Ascending aorta (tissue), 2 donors: ENCODE results near the gene SPDYE4. TPM values are rescaled to one million over a fixed set of nuclear protein-coding genes. Genes with fewer than 3 reads are reported as not detected.

Source experiments
- DNase-seq, 2 donors: peaks; one replicate each; pipeline ENCODE4 v3.0.0-alpha.2; 2019; ENCODE audit warnings: low spot score in 2 of 2
- H3K27ac ChIP-seq, 2 donors: fragments of 200-600 bp; sonication (generic); one replicate each; pipeline ENCODE4 v1.5.1; 2016 to 2017; ENCODE audit warnings: mild to moderate bottlenecking in 1 of 2
- H3K27me3 ChIP-seq: fragments of 200-600 bp; sonication (generic); one replicate; pipeline ENCODE4 v1.5.1; 2017
- H3K36me3 ChIP-seq, 2 donors: fragments of 200-600 bp; sonication (generic); one replicate each; pipeline ENCODE4 v1.5.1; 2016
- H3K4me1 ChIP-seq, 2 donors: fragments of 200-600 bp; sonication (generic); one replicate each; pipeline ENCODE4 v1.5.1; 2016 to 2017; ENCODE audit warnings: mild to moderate bottlenecking in 1 of 2
- H3K4me3 ChIP-seq, 2 donors: fragments of 200-600 bp; sonication (generic); one replicate each; pipeline ENCODE4 v1.5.1; 2016 to 2017; ENCODE audit warnings: mild to moderate bottlenecking in 1 of 2
- H3K9me3 ChIP-seq, 2 donors: fragments of 200-600 bp; sonication (generic); one replicate each; pipeline ENCODE4 v1.5.1; 2016
- intact Hi-C: fragments of 100-400 bp; cut with DNase I; formaldehyde crosslinking; loops from one replicate; pipeline ENCODE4 v1.15.1; 2023
- total RNA-seq: library from RNA; depleted of rRNA; stranded (reverse); fragments of >200 nt; gene quantifications from one replicate; pipeline ENCODE4 v1.1.0, GENCODE V29; 2016
- TF ChIP-seq, protein P1 (sequence below), 3 experiments: fragments of 200-600 bp in 2 of 3; fragments of 450-650 bp in 1 of 3; sonication (generic) in 2 of 3; IDR thresholded peaks; one replicate each; pipeline ENCODE4 v1.5.1; 2016 to 2019; ENCODE audit warnings: antibody characterized with exemption in 3 of 3, mild to moderate bottlenecking in 1 of 3, moderate library complexity in 1 of 3

Gene SPDYE4
- total RNA-seq, 1 donor from 2014 or later: not detected

DNA sequence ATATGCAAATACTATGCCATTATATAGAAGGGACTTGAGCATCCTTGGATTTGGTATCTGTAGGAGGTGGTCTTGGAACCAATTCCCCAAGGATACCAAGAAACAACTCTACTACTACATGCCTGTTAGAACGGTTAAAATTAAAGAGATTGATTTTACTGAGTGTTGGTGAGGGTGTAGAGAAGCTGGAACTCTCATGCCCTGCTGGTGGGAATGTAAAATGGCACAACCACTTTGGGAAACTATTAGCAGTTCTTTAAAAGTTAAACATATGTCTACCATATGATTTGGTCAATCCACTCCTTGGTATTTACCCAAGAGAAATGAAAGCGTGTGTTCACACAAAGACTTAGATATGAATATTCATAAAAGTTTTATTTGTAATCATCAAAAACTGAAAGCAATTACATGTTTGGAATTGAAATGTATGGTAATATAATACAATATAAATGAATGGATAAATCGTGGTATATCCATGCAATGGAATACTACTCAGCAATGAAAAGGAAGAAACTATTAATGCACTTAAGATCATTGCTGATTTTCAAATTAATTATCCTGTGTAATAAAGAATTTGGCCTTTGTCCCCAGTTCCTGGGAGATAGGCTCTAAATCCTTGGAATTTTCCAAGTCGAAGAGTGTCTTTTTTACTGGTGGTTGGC, 33.0 kb upstream of the SPDYE4 start:
- H3K9me3 ChIP-seq: peaks cover 3 to 8% of the 10 kb centered on the region in 2 donors
- no peak for DNase-seq
- H3K4me1 ChIP-seq: no peaks in the 10 kb centered on the region
- TF ChIP-seq, protein P1, sequence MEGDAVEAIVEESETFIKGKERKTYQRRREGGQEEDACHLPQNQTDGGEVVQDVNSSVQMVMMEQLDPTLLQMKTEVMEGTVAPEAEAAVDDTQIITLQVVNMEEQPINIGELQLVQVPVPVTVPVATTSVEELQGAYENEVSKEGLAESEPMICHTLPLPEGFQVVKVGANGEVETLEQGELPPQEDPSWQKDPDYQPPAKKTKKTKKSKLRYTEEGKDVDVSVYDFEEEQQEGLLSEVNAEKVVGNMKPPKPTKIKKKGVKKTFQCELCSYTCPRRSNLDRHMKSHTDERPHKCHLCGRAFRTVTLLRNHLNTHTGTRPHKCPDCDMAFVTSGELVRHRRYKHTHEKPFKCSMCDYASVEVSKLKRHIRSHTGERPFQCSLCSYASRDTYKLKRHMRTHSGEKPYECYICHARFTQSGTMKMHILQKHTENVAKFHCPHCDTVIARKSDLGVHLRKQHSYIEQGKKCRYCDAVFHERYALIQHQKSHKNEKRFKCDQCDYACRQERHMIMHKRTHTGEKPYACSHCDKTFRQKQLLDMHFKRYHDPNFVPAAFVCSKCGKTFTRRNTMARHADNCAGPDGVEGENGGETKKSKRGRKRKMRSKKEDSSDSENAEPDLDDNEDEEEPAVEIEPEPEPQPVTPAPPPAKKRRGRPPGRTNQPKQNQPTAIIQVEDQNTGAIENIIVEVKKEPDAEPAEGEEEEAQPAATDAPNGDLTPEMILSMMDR (IDR thresholded peaks at IDR 0.05): no peak
- no peak overlapping the region for H3K4me3 ChIP-seq
- no peaks in the 10 kb centered on the region for H3K36me3 ChIP-seq
- intact Hi-C loops: no loop called here
- no peak overlapping the region for H3K27ac ChIP-seq
- H3K27me3 ChIP-seq: no peaks in the 10 kb centered on the region

DNA sequence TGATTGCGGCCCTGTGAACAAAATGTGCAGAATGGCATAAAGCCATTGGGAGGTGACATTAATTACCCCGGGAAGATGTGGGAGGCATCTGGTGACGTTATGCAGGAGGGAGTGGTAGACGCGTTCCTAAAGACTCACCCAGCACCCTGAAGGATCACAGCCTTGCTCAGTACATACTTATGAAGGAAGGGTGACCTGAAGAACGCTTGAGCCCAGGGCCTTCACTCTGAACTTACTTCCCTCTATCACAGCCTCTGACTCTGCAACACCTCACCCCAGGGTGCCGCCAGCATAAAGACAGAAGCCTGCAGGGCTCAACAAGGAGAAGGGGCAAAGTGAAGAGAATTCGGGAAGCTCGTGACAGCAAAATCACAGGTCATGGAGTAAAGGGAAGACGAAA, 31.4 kb upstream of the SPDYE4 start:
- DNase-seq: no peak
- no peak overlapping the region for H3K27ac ChIP-seq
- no peak overlapping the region for H3K4me3 ChIP-seq
- H3K27me3 ChIP-seq: no peaks in the 10 kb centered on the region
- intact Hi-C loops: loop anchor here (10.0 kb wide), 1 partner anchor 405 kb away; the partner anchor contains the start of gene RPL26
- no peaks in the 10 kb centered on the region for H3K36me3 ChIP-seq
- TF ChIP-seq, protein P1 (IDR thresholded peaks at IDR 0.05): no peak
- peaks cover 0 to 8% of the 10 kb centered on the region in 2 donors for H3K4me1 ChIP-seq
- peaks cover 3 to 8% of the 10 kb centered on the region in 2 donors for H3K9me3 ChIP-seq

DNA sequence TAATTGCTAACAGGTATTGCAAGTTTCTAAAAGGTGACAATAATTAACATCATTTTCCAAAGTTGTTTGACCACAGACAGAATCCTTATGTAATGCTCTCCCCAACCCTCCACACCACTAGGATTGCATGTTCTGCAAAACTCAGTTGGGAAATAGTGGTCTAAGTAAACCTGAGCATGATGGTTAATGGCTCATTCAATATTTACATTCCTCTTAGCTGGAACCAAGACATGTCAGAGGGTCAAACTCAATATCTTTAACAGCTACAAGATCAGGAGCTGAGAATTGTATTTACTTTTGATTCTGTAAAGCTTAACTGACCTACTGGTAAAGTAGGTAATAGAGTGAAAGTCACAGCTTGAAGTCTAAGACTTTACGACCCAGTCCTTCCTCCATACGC, 30.7 kb upstream of the SPDYE4 start:
- DNase-seq: no peak
- Histone ChIP-seq H3K4me1 (peaks cover 0 to 8% of the 10 kb centered on the region in 2 donors), H3K27me3 (no peaks in the 10 kb centered on the region), H3K27ac (no peak overlapping the region), H3K4me3 (no peak overlapping the region), H3K36me3 (no peaks in the 10 kb centered on the region), H3K9me3 (peaks cover 3 to 8% of the 10 kb centered on the region in 2 donors)
- TF ChIP-seq, protein P1 (IDR thresholded peaks at IDR 0.05): no peak
- intact Hi-C loops: loop anchor here (10.0 kb wide), 1 partner anchor 404 kb away; the partner anchor contains the start of gene RPL26

DNA sequence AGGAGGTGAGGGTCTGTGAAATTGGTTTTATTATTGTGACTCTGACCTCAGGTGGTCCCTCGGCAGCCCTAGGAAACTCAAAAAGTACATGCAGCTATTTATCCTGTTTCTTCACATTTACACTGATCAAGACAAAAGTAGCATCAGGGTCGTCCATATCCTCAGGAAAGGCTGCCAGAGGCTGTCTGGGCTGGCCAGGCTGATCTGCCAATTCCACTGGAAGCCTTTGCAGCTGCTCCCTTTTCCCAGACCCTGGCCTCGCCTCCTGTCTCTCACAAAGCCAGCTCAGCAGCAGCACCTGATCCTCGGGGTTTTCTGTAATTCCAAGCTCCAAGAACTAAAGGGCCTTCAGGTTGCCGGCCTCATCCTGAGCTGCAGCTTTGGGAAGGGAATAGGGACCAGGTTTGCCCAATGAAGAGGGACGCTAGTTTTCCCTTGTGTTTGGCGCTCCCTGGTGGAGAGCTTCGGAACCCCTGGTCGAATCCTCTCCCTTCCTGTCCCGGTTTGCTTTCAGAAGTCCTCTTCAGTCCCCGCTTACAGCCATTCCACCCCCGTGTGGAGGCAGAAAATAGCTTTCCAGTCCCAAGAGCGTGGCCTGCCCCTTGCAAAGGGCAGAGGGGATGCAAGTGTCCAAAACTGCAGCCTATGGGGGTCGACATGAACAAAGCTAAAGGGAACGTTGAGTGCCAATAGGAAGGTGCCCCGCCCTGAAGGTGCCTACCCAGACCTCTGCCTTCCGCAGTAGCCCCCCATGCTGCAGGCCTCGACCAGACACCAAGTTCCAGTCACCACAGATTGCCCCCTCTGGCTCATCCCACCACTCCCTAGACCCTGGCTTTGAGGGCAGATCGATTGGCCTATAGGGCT, 27.4 kb upstream of the SPDYE4 start:
- Histone ChIP-seq H3K9me3 (no peaks in the 10 kb centered on the region), H3K4me3 (peak overlapping the region in 1 of 2 donors; percentile 10), H3K27ac (peak overlapping the region; percentile 3 to 32), H3K36me3 (no peaks in the 10 kb centered on the region), H3K27me3 (no peaks in the 10 kb centered on the region), H3K4me1 (peaks cover 0 to 8% of the 10 kb centered on the region in 2 donors)
- DNase-seq: peak; percentile 36 to 93
- TF ChIP-seq, protein P1 (IDR thresholded peaks at IDR 0.05): peak; percentile 80 to 84 (median 80)
- intact Hi-C loops: loop anchor here (1.0 to 10.0 kb wide), 3 partner anchors 31 to 401 kb away; partner anchors contain the start of gene RPL26

DNA sequence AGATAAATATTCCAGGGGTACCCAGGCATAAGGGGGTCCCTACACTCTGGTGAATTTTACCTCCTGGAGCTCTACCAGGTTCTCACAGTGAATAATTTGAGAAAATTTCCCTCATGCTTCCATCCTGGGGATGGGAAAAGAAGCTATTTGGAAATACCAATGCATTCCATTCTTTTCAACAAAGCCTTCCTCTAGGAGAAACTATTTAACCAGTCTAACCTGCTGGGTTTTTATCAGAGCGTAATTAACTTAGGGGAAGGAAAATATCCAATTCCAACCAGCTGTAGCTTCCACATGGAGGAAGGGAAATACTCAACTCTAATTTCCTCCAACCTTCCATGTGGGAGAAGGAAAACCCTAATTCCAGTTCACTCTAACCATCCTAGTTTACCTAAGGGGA, 23.8 kb upstream of the SPDYE4 start:
- TF ChIP-seq, protein P1 (IDR thresholded peaks at IDR 0.05): no peak
- Histone ChIP-seq H3K4me1 (peaks cover 0 to 8% of the 10 kb centered on the region in 2 donors), H3K27me3 (no peaks in the 10 kb centered on the region), H3K9me3 (no peaks in the 10 kb centered on the region), H3K4me3 (no peak overlapping the region), H3K36me3 (no peaks in the 10 kb centered on the region), H3K27ac (no peak overlapping the region)
- DNase-seq: no peak
- intact Hi-C loops: loop anchor here (10.0 kb wide), 1 partner anchor 397 kb away; the partner anchor contains the start of gene RPL26
